GM12878 (cell line): ENCODE measurements around the gene UAP1L1.

Experiments
- CBX5 ChIP-seq: sonication (generic); IDR thresholded peaks from 2 replicates; pipeline ENCODE4 v1.6.1; 2016; ENCODE audit warnings: low read depth, moderate library complexity, mild to moderate bottlenecking, inconsistent platforms
- TF ChIP-seq, protein P1 (sequence below), 3 experiments: IDR thresholded peaks in 2 of 3; conservative IDR thresholded peaks in 1 of 3; 2 replicates each; pipeline ENCODE4 v1.5.1; 2011; ENCODE audit warnings: low read depth in 3 of 3, low read length in 3 of 3, mild to moderate bottlenecking in 3 of 3, control low read depth in 2 of 3, moderate library complexity in 2 of 3, inconsistent platforms in 1 of 3, mixed read lengths in 1 of 3; ENCODE audit not compliant: control insufficient read depth in 2 of 3, insufficient read depth in 1 of 3; ENCODE audit errors: extremely low read depth in 1 of 3

DNA sequence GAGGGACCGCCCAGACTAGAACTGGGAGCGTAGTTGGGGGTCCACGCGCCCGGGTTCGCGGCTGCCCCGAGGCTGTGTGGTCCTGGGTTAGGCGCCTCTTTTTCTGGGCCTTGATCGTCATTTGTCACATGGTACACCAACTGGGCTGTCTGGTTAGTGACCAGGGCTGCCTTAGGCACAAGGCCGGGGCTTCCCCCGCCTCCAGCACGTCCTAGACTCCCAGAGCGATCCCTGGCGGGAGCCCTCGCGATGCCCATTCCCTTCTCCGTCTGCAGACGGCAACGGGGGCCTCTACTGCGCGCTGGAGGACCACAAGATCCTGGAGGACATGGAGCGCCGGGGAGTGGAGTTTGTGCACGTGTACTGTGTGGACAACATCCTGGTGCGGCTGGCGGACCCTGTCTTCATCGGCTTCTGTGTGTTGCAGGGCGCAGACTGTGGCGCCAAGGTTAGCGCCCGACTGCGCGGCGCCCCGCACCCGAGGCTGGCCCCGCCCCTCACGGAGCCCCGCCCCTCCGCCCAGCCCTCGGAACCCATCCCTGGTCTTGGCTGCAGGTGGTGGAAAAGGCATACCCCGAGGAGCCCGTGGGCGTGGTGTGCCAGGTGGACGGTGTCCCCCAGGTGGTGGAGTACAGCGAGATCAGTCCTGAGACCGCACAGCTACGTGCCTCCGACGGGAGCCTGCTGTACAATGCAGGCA lies 1.5 kb downstream of the UAP1L1 start:
- TF ChIP-seq CBX5, result no peak
- TF ChIP-seq, protein P1, sequence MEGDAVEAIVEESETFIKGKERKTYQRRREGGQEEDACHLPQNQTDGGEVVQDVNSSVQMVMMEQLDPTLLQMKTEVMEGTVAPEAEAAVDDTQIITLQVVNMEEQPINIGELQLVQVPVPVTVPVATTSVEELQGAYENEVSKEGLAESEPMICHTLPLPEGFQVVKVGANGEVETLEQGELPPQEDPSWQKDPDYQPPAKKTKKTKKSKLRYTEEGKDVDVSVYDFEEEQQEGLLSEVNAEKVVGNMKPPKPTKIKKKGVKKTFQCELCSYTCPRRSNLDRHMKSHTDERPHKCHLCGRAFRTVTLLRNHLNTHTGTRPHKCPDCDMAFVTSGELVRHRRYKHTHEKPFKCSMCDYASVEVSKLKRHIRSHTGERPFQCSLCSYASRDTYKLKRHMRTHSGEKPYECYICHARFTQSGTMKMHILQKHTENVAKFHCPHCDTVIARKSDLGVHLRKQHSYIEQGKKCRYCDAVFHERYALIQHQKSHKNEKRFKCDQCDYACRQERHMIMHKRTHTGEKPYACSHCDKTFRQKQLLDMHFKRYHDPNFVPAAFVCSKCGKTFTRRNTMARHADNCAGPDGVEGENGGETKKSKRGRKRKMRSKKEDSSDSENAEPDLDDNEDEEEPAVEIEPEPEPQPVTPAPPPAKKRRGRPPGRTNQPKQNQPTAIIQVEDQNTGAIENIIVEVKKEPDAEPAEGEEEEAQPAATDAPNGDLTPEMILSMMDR (IDR thresholded peaks at IDR 0.05 in 2 of 3, conservative IDR thresholded peaks at IDR 0.05 in 1 of 3; ENCODE audit: control insufficient read depth in 2 of 3, extremely low read depth in 1 of 3, insufficient read depth in 1 of 3, low read depth in 3 of 3, low read length in 3 of 3), result no peak
